CD4-positive, alpha-beta memory T cell (primary cell): ENCODE results near the gene PHLDB3. TPM values are rescaled to one million over a fixed set of nuclear protein-coding genes. Genes with fewer than 3 reads are reported as not detected.
A peak's percentile ranks its signal among the peaks of the same experiment; 100 is the strongest.

Experiments used
- CTCF ChIA-PET: fragments of 350-600 bp; sonication (Branson Sonifier 250); formaldehyde crosslinking; loops from one replicate; lab custom pipeline; 2021; ENCODE audit warnings: inconsistent platforms; ENCODE audit not compliant: partially characterized antibody; lab: Charles Lee
- POLR2A ChIA-PET: fragments of 350-600 bp; sonication (Branson Sonifier 250); formaldehyde crosslinking; loops from one replicate; lab custom pipeline; 2021; ENCODE audit not compliant: partially characterized antibody; lab: Charles Lee
- DNase-seq, 5 donors: peaks; one replicate each; pipeline versions ENCODE4 v3.0.0 to v3.0.0-alpha.2; 2020 to 2022; ENCODE audit warnings: mixed read lengths in 1 of 5
- H3K27ac ChIP-seq: one replicate; pipeline ENCODE4 v1.7.0; 2013; ENCODE audit warnings: low read depth, low read length
- H3K27me3 ChIP-seq: 2 replicates; pipeline ENCODE4 v1.7.0; 2013; ENCODE audit warnings: mild to moderate bottlenecking, low read length, moderate library complexity; ENCODE audit not compliant: insufficient read depth
- H3K36me3 ChIP-seq: 2 replicates; pipeline ENCODE4 v1.7.0; 2013; ENCODE audit warnings: mild to moderate bottlenecking, low read length, moderate library complexity; ENCODE audit not compliant: insufficient read depth
- H3K4me1 ChIP-seq: 2 replicates; pipeline ENCODE4 v1.7.0; 2013; ENCODE audit warnings: mild to moderate bottlenecking, low read length, moderate library complexity; ENCODE audit not compliant: insufficient read depth
- H3K4me3 ChIP-seq, 2 donors: one replicate each; pipeline ENCODE4 v1.7.0; 2013; ENCODE audit warnings: low read length in 2 of 2, mild to moderate bottlenecking in 1 of 2
- H3K9me3 ChIP-seq, 2 donors: one replicate each; pipeline ENCODE4 v1.7.0; 2013; ENCODE audit warnings: low read length in 2 of 2, control low read depth in 1 of 2; ENCODE audit not compliant: control insufficient read depth in 1 of 2
- H3K27ac Mint-ChIP-seq, 7 donors: one replicate each; pipeline ENCODE4 v1.8.0; 2020 to 2021; ENCODE audit warnings: mixed read lengths in 7 of 7, mild to moderate bottlenecking in 6 of 7, inconsistent platforms in 3 of 7, moderate library complexity in 3 of 7
- H3K27me3 Mint-ChIP-seq, 2 donors: one replicate each; pipeline ENCODE4 v1.8.0; 2020 to 2021; ENCODE audit warnings: mixed read lengths in 2 of 2
- H3K36me3 Mint-ChIP-seq, 2 donors: one replicate each; pipeline ENCODE4 v1.8.0; 2020 to 2021; ENCODE audit warnings: mixed read lengths in 2 of 2, inconsistent platforms in 1 of 2, mild to moderate bottlenecking in 1 of 2
- H3K4me1 Mint-ChIP-seq, 4 donors: one replicate each; pipeline ENCODE4 v1.8.0; 2020 to 2021; ENCODE audit warnings: mixed read lengths in 4 of 4, mild to moderate bottlenecking in 1 of 4
- H3K4me3 Mint-ChIP-seq, 8 donors: one replicate each; pipeline ENCODE4 v1.8.0; 2020 to 2021; ENCODE audit warnings: mixed read lengths in 8 of 8, mild to moderate bottlenecking in 7 of 8, moderate library complexity in 6 of 8, inconsistent platforms in 3 of 8
- H3K9me3 Mint-ChIP-seq, 8 donors: one replicate each; pipeline ENCODE4 v1.8.0; 2020 to 2021; ENCODE audit warnings: mixed read lengths in 8 of 8, mild to moderate bottlenecking in 5 of 8, inconsistent platforms in 3 of 8, moderate library complexity in 1 of 8
- intact Hi-C: fragments of 100-400 bp; cut with micrococcal nuclease; formaldehyde crosslinking; loops from one replicate; pipeline ENCODE4 v1.15.1; 2023
- polyA plus RNA-seq, 2 donors: library from polyadenylated mRNA; unstranded; fragments of 300-500 nt; fragmentation: Illumina TruSeq; gene quantifications; one replicate each; pipeline ENCODE4 v1.2.3, GENCODE V29; 2021
- total RNA-seq, 2 experiments: library from RNA; stranded (reverse); gene quantifications; one replicate each; pipeline ENCODE4 v1.2.3, GENCODE V29; 2021

PHLDB3 gene
- total and polyA plus RNA-seq, 4 experiments from 2014 or later: 1.3 to 47.3 (median 21.2) TPM

DNA sequence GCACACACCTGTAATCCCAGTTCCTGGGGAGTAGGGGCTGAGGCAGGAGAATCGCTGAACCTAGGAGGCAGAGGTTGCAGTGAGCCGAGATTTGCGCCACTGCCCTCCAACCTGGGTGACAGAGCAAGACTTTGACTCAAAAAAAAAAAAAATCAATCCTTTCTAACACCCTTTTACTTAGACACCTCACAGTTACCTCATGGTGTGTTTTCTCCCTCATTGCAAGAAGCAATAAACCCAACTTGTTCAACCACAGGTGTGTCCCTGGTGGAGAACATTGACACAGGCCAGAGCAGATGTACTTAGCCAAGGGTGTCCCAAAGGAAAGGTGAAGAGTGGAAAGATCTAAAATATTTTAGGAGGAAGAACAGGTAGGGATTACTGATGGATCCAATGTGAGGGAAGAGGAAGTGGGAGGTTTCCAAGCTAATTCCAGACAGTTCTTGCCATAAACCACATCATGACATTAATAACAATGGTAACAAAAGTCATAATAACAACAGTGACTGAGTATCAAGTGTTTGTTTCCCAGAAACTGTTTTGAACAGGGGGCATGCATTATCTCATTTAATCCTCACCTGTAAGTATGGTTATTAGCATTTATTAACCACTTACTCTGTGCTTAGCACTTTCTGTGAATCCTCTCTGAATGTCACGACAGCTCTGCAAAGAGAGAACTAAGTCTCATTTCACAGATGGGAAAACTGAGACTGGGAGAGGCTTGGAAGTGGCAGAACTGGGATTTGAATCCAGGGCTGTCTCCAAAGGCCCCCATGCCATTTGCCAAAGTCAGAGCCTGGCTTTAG, 36.0 kb downstream of the PHLDB3 start:
- H3K4me1 ChIP-seq: peaks cover 48% of the 10 kb centered on the region
- Mint-ChIP-seq H3K9me3 (no peaks in the 10 kb centered on the region), H3K4me1 (peaks cover 35 to 62% (median 50%) of the 10 kb centered on the region in 4 donors), H3K27ac (peak overlapping the region; percentile 82 to 98 (median 97)), H3K4me3 (peak overlapping the region in 7 of 8 donors; percentile 23 to 85 (median 66)), H3K36me3 (no peaks in the 10 kb centered on the region), H3K27me3 (no peaks in the 10 kb centered on the region)
- H3K27me3 ChIP-seq: no peaks in the 10 kb centered on the region
- H3K27ac ChIP-seq: peak overlapping the region; percentile 62
- peak in 3 of 5 donors; percentile 9 to 54 (median 30) for DNase-seq
- no peaks in the 10 kb centered on the region for H3K36me3 ChIP-seq
- intact Hi-C loops: no loop called here
- CTCF ChIA-PET: interaction anchor here (1.0 to 2.3 kb wide), 3 partner anchors 21 to 51 kb away, joined by 4 to 16 read pairs (median 8); no protein-coding TSS in a partner anchor
- no peak overlapping the region for H3K4me3 ChIP-seq
- no peaks in the 10 kb centered on the region for H3K9me3 ChIP-seq
- POLR2A ChIA-PET: interaction anchor here (0.7 to 2.5 kb wide), 6 partner anchors 14 to 64 kb away, joined by 3 to 12 read pairs (median 3); partner anchors contain the start of genes PHLDB3 and ZNF575

DNA sequence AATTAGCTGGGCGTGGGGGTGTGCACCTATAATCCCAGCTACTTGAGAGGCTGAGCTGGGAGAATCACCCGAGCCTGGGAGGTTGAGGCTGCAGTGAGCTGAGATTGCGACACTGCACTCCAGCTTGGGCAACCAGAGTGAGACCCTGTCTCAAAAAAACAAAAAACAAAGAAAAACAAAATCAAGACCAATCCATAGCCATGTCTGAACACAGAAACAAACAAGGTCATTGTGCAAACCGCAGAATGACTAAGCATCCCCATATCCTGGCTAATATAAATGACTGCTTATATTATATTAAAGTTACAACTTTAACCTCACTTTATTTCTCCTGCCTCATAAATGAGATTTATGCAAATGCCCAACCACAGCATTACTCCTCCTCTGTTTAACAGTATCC, 36.8 kb downstream of the PHLDB3 start:
- no peak overlapping the region for H3K4me3 ChIP-seq
- Mint-ChIP-seq H3K4me3 (peak overlapping the region in 5 of 8 donors; percentile 28 to 76 (median 43)), H3K9me3 (no peaks in the 10 kb centered on the region), H3K4me1 (peaks cover 36 to 67% (median 50%) of the 10 kb centered on the region in 4 donors), H3K36me3 (peaks cover 0 to 2% of the 10 kb centered on the region in 2 donors), H3K27ac (peak overlapping the region; percentile 82 to 98 (median 97)), H3K27me3 (no peaks in the 10 kb centered on the region)
- POLR2A ChIA-PET: interaction anchor here (0.7 to 1.3 kb wide), 3 partner anchors 15 to 36 kb away, joined by 3 read pairs; no protein-coding TSS in a partner anchor
- no peaks in the 10 kb centered on the region for H3K9me3 ChIP-seq
- intact Hi-C loops: no loop called here
- no peaks in the 10 kb centered on the region for H3K36me3 ChIP-seq
- H3K27ac ChIP-seq: peak overlapping the region; percentile 62
- CTCF ChIA-PET: interaction anchor here (2.3 kb wide), 1 partner anchor 20 kb away, joined by 16 read pairs; no protein-coding TSS in a partner anchor
- H3K27me3 ChIP-seq: no peaks in the 10 kb centered on the region
- no peak for DNase-seq
- H3K4me1 ChIP-seq: peaks cover 52% of the 10 kb centered on the region

DNA sequence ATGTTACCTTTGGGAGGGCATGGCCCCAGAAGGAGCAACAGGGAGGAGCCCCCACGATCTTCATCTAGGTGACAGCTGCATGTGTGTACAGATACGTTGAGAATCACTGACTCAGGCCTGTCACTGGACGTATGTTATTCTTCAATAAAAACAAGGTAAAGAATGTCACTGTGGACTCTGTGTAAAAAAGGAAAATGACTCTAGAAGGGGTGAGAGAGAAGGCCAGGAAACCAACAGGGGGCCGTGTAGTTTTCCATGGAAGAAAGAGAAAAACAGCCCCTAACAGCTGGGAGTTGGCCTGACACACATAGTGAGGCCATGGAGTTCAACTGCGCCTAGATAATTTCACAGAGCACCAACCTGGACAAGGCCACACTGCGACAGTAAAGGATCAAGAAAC, 37.3 kb downstream of the PHLDB3 start:
- H3K4me1 ChIP-seq: peaks cover 54% of the 10 kb centered on the region
- Mint-ChIP-seq H3K4me1 (peaks cover 36 to 69% (median 52%) of the 10 kb centered on the region in 4 donors), H3K27me3 (no peaks in the 10 kb centered on the region), H3K9me3 (no peaks in the 10 kb centered on the region), H3K4me3 (peak overlapping the region in 5 of 8 donors; percentile 2 to 73 (median 17)), H3K36me3 (peaks cover 0 to 2% of the 10 kb centered on the region in 2 donors), H3K27ac (peak overlapping the region in 6 of 7 donors; percentile 57 to 98 (median 82))
- POLR2A ChIA-PET: interaction anchor here (0.9 to 1.3 kb wide), 2 partner anchors 20 to 37 kb away, joined by 3 read pairs; no protein-coding TSS in a partner anchor
- H3K27ac ChIP-seq: no peak overlapping the region
- intact Hi-C loops: no loop called here
- DNase-seq: no peak
- no peaks in the 10 kb centered on the region for H3K36me3 ChIP-seq
- H3K27me3 ChIP-seq: no peaks in the 10 kb centered on the region
- no peaks in the 10 kb centered on the region for H3K9me3 ChIP-seq
- no peak overlapping the region for H3K4me3 ChIP-seq
- CTCF ChIA-PET: interaction anchor here (2.3 kb wide), 1 partner anchor 20 kb away, joined by 16 read pairs; no protein-coding TSS in a partner anchor

DNA sequence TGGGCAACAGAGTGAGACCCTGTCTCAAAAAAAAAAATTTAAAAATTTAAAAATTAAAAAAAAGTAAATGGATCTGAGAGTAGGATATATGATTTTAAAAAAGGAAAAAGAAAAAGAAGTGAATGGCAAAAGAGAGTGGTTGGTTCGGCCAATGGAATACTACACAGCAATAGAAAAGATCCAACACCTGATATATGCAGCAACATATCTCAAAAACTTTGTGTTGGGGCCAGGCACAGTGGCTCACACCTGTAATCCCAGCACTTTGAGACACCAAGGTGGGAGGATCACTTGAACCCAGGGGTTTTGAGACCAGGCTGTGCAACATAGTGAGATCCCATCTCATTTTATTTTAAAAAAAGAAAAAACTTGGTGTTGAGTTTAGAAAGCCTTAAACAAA, 37.8 kb downstream of the PHLDB3 start:
- CTCF ChIA-PET: interaction anchor here (1.1 kb wide), 1 partner anchor 58 kb away, joined by 4 read pairs; no protein-coding TSS in a partner anchor
- Mint-ChIP-seq H3K27ac (peak overlapping the region in 4 of 7 donors; percentile 57 to 97 (median 82)), H3K4me1 (peaks cover 40 to 73% (median 56%) of the 10 kb centered on the region in 4 donors), H3K9me3 (no peaks in the 10 kb centered on the region), H3K4me3 (no peak overlapping the region), H3K27me3 (no peaks in the 10 kb centered on the region), H3K36me3 (peaks cover 0 to 2% of the 10 kb centered on the region in 2 donors)
- intact Hi-C loops: no loop called here
- no peaks in the 10 kb centered on the region for H3K9me3 ChIP-seq
- no peak overlapping the region for H3K27ac ChIP-seq
- DNase-seq: no peak
- POLR2A ChIA-PET: interaction anchor here (1.3 to 4.9 kb wide), 3 partner anchors 27 to 37 kb away, joined by 3 to 107 read pairs (median 76); partner anchors contain the start of gene PHLDB3
- peaks cover 58% of the 10 kb centered on the region for H3K4me1 ChIP-seq
- H3K36me3 ChIP-seq: no peaks in the 10 kb centered on the region
- no peaks in the 10 kb centered on the region for H3K27me3 ChIP-seq
- H3K4me3 ChIP-seq: no peak overlapping the region

DNA sequence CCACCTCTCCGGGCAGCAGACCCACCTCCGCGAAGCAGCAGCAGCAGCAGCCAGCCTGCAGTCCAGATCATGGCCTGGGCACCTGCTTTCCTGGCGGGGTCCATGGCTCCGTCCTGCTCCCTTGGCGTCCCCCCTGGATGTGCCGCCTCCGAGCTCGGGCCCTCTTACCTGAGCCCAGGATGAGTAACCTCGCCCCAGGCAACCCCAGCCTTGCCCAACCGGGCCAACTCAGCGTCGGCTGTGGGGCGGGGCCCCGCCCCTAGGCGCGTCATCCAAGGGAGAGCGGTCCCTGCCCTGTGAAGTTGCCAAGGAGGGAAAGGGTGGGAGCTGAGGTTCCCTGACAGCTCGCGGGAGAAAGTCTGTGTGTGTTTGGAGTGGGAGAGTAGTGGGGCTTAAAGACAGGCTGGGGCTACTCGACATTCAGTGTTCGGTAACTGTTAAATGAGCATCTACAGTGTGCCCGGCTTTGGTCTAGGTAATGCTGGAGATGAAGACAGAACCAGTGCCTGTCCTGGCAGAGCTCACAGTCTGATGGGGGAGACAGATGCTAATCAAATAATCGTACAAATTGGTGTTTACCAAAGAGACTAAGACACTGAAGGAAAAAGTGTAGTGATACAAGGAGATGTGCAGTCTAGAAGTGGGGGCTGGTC, 39.0 kb downstream of the PHLDB3 start, which contains the start of gene LYPD3:
Gene LYPD3, minus strand, starts transcription at position 141 of the 653 bp plus-strand sequence. Its CDS starts 37 bp downstream, at position 104.
- Mint-ChIP-seq H3K27me3 (no peaks in the 10 kb centered on the region), H3K36me3 (peaks cover 0 to 2% of the 10 kb centered on the region in 2 donors), H3K9me3 (no peaks in the 10 kb centered on the region), H3K4me1 (peaks cover 40 to 83% (median 59%) of the 10 kb centered on the region in 4 donors), H3K27ac (peak within 1 kb of the TSS; percentile 95 to 100 (median 99)), H3K4me3 (peak within 1 kb of the TSS; percentile 55 to 98 (median 94))
- CTCF ChIA-PET: interaction anchor here (0.7 to 4.0 kb wide), 3 partner anchors 17 to 60 kb away, joined by 4 to 19 read pairs (median 6); partner anchors contain the start of gene PHLDB3
- H3K36me3 ChIP-seq: no peaks in the 10 kb centered on the region
- H3K4me3 ChIP-seq: peak within 1 kb of the TSS; percentile 79 to 98
- POLR2A ChIA-PET: interaction anchor here (3.2 to 4.9 kb wide), 3 partner anchors 26 to 61 kb away, joined by 33 to 107 read pairs (median 76); partner anchors contain the start of genes ETHE1 and PHLDB3
- DNase-seq: no peak
- peaks cover 53% of the 10 kb centered on the region for H3K4me1 ChIP-seq
- peak within 1 kb of the TSS; percentile 80 for H3K27ac ChIP-seq
- no peaks in the 10 kb centered on the region for H3K27me3 ChIP-seq
- intact Hi-C loops: no loop called here
- no peaks in the 10 kb centered on the region for H3K9me3 ChIP-seq

DNA sequence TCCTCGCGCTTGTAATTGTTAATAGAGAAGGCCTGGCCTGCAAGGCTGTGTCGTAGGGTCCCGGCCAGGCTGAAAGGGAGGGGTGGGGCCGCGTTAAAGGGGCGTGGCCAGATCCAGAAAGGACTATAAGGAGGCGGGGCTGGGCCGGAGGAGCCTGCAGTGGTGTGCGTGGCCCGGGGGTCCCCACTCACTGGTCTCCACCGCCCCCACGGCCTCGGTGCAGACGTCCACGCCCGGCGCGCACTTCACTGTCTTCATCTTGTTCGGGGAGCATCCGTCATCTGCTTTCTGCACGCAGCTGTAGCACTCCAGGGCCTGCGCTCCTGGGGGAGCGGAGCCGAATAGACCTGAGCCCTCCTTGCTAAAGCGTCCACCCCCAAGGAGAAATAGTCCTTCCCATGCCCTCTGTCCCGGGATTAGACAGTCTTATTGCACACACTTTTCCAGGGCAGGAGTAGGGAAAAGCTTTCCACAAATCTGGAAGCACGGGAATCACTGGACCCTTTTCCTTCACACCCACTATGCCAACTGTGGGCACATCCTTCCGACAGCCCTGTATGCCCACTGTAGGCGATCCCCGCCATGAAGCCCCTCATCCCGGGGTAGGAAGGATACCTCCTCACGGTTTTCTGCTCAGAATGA, 40.3 kb downstream of the PHLDB3 start:
- H3K4me1 ChIP-seq: peaks cover 41% of the 10 kb centered on the region
- H3K4me3 ChIP-seq: peak overlapping the region; percentile 79 to 98
- Mint-ChIP-seq H3K9me3 (no peaks in the 10 kb centered on the region), H3K27me3 (no peaks in the 10 kb centered on the region), H3K4me1 (peaks cover 32 to 71% (median 50%) of the 10 kb centered on the region in 4 donors), H3K4me3 (peak overlapping the region; percentile 90 to 98 (median 94)), H3K36me3 (peaks cover 0 to 2% of the 10 kb centered on the region in 2 donors), H3K27ac (peak overlapping the region; percentile 95 to 100 (median 99))
- no peaks in the 10 kb centered on the region for H3K36me3 ChIP-seq
- intact Hi-C loops: loop anchor here (5.0 kb wide), 1 partner anchor 133 kb away; the partner anchor contains the start of genes IRGQ and ZNF576
- H3K27me3 ChIP-seq: no peaks in the 10 kb centered on the region
- ChIA-PET CTCF (interaction anchor here (0.7 to 4.0 kb wide), 9 partner anchors 10 to 130 kb away, joined by 3 to 34 read pairs (median 17); partner anchors contain the start of gene PHLDB3), POLR2A (interaction anchor here (0.8 to 4.9 kb wide), 25 partner anchors 10 to 204 kb away, joined by 3 to 107 read pairs (median 5); partner anchors contain the start of genes ETHE1, IRGQ, PHLDB3 and PINLYP)
- DNase-seq: no peak
- H3K9me3 ChIP-seq: no peaks in the 10 kb centered on the region
- peak overlapping the region; percentile 80 for H3K27ac ChIP-seq
